ENCODE results near the gene SH2B3.
"Not testable (repeated sequence)": the region's sequence is repeated elsewhere in the genome, so short reads cannot be mapped to it uniquely, and the experiment has no call there.

SH2B3 gene

DNA sequence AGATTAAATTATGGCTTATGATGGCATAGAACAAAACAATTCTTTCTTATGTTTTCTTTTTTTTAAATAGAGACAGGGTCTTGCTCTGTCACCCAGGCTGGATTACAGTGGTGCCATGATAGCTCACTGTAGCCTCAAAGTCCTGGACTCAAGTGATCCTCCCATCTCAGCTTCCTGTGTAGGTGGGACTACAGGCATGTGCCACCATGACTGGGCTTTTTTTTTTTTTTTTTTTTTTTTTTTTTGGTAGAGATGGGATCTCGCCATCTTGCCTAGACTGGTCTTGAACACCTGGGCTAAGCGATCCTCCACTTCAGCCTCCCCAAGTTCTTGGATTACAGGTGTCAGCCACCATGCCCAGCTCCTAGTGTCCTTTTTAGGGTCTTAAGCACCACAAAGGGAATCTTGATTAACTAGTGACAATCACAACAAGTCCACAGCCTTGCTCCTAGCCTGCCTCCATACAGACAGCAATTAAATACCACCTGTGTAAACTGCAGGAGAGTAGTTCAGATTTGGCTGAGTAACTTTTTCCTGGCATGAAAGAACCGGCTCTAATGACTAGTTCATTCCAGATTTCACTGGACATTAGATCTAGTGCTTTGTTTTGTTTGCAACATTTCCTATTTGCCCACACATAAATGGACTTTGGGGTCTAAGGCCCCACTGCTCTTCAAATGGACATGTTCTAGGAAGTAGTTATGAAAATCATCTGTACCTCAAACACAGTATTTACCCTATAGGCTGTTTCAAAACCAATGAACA lies 61.6 kb downstream of the SH2B3 start:
- no peak for DNase-seq

GRCh38 chr12:111467857-111468241 lies 62.1 kb downstream of the SH2B3 start:
- DNase-seq: no peak

GRCh38 chr12:111469401-111469800 lies 63.7 kb downstream of the SH2B3 start:
- DNase-seq: no peak

DNA sequence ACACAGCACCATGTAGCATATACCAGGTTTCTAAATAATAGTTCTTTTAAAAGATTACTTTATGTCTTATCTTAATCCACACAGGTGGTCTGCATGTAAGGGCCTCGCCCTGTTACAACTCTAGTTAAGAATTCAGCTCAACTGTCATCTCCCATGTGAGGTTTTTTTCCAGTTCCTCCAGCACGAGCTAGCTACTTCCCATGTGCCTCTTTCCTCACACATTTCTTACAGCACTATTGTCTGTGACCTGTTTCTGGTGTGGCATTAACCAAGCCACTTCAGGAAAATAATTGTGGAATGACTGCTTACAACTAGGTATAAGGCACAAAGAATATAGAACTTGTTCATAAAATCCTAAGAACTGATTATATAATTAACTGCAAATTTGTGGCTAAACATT lies 65.5 kb downstream of the SH2B3 start:
- no peak for DNase-seq

DNA sequence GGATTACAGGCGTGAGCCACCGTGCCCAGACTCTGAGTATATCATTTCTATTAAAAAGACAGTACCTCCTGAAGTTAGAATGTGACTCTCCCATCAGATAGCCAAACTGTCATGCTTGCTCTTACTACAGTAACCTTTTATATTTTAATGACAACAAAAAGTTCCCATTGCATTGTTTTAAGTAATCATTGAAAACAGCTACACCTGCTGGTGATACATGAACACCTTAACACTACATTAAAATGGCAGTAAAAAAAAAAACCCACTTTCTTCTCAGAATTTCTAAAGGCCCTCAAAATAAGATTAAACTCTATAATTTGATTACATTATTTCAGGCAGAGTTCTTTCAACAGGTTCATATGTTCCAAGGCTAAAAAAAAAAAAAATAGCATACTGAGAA lies 76.7 kb downstream of the SH2B3 start:
- DNase-seq: no peak

GRCh38 chr12:111488271-111488670 lies 82.5 kb downstream of the SH2B3 start:
- no peak for DNase-seq

- DNase-seq: no peak
Observed at GRCh38 chr12:111488798-111489197, 83.1 kb downstream of the SH2B3 start.

- not testable (repeated sequence) for DNase-seq
Observed at GRCh38 chr12:111492979-111493378, 87.3 kb downstream of the SH2B3 start.

DNA sequence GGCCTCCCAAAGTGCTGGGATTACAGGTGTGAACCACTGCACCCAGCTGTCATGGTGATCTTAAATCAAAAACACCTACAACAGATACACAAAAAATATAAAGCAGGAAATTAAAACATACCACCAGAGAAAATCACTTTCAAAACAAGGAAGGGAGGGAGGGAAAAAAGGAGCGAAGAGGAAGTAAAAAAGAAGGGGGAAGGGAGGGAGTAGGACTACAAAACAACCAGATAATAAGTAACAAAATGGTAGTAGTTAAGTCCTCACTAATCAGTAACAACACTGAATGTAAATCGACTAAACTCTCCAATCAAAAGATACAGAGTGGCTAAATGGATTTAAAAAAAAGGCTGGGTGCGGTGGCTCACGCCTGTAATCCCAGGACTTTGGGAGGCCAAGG lies 89.0 kb downstream of the SH2B3 start:
- no peak for DNase-seq
